GM19397 (cell line): ENCODE results near the gene ITGB2.

Experiments
- ATAC-seq: cut with Tn5 transposase; IDR thresholded peaks from one replicate; pipeline ENCODE4 v1.9.1; 2021; ENCODE audit warnings: mild to moderate bottlenecking, moderate library complexity; ENCODE audit not compliant: unreplicated experiment

The ITGB2 gene

DNA sequence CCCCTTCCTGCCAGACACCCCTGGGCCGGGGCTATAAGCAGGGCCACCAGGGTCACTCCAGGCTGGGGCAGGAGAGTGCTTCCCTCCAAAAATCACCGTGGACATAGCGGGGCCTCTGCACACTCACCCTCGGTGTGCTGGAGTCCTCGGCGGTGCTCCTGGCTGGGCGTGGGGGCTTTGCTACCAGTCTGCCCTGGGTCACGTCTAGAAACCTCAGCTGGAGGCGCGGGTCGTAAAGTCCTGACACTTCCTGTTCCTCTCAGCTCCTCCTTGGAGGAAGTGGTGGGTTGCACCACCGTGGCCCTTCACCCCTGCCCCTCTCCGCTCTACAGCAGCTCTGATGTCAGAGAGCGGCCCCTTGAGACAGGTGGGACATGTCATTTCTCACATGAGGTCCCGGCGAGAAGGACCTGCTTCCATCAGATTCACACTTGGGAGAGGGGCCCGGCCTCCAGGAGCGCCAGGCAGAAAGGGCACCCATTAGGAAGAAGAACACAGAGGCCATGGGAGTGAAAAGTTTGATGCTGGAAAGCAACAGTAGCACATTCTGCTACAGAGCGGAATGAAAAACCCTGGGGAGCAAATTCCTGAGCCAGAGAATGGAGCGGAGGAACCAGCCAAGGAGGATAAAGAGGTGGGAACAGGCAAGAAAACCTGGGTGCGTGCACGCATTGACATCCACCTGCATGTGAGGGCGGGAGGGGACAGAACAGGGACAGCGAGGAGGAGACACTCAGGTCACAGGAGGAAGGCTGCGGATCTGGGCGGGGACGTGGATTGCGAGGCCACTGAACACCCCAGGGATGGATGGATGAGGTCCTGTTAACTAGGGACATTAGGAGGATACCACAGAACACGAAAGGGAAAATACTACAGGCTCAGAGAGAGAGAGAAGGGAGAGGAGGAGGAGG is at the start of gene ITGB2:
Gene ITGB2 (minus strand): TSS at position 206 of the 911 bp plus-strand sequence. CDS start 10,117 bp downstream, outside the sequence.
- ATAC-seq = peak; percentile 46

DNA sequence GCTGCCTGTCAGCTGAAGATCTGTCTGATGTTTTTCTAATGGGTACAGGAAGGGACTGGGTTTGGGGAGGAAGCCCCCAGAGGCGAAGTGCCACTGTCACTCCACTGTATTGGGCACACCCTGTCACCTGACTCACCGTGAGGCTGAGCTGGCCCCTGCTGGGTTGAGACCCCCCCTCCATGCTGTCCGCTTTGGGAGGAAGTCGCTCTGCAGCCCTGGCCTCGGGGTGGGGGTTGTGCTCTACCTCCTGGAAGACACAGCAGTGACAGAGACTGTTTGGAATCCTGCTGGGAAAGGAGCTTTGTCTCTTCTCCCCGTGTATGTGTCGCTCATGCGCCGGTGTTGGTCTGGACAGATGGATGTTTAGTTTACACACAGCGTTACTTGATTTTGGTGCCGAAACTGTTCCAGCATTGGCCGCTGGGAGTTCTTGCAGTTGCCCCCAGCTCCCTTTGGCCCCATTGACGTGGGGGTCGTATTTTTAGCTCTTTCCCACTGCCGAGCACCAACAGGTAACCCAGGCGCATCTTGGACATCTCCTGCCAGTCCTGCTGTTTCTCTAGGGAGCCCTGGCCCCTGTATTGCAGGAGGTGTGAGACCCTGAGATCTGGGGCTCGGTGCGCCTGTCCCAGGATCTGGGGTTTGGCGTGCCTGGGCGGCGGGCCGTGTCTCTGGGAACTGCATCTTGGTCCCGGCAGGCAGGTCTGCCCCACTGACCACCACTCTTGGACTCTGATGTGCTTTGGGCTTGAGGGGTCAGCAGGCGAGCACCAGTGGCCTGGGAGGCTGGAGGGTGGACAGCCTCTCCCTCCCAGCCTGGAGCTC is 49.4 kb upstream of the ITGB2 start:
- no peak for ATAC-seq

GRCh38 chr21:44969066-44969670 is 48.5 kb upstream of the ITGB2 start:
- no peak for ATAC-seq

- ATAC-seq = no peak
Measured at GRCh38 chr21:44967082-44968047, 46.7 kb upstream of the ITGB2 start.

DNA sequence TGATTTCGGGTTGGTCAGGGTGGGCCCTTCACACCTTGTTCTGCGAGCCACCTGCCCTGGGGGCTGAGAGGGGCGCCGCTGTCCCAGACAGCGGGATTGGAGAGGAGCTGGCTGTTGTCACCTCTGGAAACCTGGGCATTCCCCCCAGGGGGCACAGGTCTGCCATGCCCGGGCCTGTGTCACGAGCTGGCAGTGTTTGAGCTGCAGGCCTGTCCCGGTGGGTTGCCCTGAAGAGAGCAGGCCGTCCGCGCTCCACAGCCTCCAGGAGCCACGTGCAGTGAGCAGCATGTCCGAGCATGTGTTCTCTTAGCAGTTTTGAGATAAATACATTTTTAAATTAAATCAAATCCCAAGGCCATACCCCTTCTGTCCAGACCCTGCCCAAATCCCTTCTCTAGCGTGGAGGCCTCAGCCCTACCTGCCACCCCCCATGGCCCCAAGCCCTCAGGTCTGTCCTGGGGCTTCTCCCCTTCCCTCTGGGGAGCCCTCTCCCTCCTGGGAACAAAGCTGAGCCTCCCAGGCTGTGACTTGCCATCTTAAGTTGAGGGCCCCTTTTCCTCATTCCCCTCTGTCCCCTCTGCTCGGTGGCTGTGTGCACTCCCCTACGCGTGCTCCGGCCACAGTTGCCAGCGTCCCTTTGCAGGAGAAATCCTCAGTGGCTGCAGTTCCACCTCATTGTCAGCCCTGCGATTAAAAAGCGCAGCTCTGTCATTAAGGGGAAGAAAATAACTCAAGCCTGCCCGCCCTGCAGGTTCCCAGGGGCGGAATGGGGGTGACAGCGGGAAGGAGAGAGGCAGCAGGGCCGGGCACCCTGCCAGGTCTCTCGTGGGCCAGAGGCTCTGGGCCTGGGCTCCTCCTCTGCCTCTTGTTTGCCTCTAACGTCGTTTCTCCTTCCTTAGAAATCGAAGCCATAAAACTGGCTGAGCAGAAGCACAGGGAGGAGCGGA is 45.7 kb upstream of the ITGB2 start:
- no peak for ATAC-seq

DNA sequence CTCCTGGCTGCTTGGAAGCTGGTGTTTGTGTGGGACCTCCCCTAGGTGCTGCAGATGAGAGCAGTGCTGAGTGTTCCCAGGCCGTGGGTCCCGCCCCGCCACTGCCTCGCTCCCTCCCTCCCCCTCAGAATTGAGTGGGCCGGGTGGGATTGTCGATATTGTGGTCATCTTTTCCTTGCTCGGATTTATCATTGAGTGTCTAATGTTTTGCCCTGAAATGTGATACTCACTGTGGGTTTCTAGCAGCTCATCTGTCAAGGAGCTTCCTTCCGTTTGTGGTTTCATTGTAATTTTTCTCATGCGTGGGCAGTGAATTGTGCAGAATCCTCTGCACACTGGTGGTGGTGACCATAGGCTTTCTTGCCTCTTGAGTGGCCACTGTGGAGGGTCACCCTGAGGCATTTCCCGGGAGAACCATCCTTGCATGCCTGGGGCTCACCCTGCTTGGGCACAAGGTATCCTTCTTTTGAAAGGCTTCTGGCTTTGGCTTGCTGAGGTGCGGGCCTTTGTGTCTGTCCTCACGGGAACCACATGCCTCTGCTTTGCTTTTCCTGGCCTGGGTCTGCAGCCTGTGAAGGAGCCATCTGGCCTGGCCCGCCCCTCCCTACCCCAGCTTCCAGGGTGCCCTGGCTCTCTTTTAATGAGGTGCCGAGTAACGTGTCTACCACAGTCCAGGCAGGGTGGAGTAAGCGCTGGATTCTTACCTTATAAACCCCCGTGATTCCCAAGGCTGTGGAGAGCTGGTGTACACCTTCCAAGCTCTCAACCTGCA is 44.7 kb upstream of the ITGB2 start:
- no peak for ATAC-seq

DNA sequence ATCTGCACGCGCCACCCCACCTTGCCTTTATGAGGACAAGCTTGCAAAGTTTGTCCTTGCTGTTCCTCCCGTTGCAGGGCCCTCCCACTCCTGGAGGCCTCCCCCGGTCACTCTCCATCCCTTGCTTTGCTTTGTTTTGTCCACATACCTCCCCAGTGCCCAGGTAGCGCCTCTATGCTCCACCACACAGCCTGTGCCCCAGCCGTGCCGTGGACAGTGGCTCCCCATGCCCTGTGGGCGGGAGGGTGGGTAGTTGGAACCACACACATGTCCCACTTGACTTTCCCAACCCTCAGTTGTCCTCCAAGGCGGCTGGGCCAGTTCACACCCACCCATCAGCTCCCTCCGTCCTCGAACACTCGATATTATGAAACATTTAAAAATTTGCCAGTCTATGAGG is 43.7 kb upstream of the ITGB2 start:
- ATAC-seq = no peak

DNA sequence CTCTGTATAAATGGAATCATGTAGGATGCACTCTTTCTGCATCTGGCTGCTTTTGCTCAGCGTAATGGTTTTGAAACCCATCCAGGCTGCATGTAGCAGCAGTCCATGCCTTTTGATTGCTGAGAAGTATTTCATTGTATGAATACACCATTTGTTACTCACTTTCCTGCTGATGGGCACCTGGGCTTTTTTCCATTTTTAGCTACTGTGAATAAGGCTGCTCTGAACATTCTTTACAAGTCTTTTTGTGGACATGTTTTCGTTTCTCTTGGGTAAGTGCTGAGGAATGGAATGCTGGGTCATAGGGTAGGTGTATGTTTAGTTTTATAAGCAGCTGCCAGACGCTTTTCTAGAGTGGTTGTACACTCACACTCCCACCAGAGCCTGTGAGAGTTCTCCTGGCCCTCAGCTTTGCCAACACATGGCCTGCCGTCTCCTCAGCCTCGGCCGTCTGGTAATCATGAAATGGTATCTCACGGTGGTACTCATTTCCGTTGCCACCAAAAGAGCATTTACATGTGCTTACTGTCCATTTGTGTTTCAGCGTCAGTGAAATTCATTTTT is 41.8 kb upstream of the ITGB2 start:
- no peak for ATAC-seq

GRCh38 chr21:44960141-44961092 is 39.7 kb upstream of the ITGB2 start:
- no peak for ATAC-seq

- ATAC-seq = no peak
Measured at GRCh38 chr21:44959376-44960091, 38.8 kb upstream of the ITGB2 start.

DNA sequence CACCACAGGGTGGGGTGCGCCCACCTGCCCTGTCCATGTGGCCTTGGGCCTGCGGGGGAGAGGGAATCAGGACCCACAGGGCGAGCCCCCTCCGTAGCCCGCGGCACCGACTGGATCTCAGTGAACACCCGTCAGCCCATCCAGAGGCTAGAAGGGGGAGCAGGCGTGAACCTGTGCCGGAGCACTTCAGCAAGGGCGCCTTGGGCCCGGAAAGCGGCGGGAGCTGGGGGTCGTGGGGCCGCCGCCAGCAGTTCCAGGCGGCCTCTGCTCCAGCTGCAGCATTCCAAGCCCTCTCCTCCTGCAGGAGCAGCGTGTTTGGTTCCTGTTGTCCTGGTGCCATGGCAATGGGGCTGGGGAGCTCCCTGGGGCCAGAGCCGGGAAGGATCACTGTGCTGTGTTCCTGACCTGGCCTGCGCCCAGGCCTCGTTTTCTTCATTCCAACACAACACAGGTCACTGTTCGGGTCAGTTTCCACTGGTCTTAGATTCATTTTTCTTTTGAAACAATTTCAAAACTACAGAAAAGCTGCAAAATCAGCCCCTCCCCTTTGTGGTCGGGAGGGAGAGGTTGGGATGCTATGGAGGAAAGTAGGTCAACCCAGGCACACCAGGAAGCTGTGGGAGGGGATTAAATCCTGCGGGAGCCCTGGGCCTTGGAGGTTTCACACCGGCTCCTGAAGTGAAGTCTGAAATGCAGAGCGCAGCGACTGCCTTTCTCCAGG is 37.9 kb upstream of the ITGB2 start:
- no peak for ATAC-seq

DNA sequence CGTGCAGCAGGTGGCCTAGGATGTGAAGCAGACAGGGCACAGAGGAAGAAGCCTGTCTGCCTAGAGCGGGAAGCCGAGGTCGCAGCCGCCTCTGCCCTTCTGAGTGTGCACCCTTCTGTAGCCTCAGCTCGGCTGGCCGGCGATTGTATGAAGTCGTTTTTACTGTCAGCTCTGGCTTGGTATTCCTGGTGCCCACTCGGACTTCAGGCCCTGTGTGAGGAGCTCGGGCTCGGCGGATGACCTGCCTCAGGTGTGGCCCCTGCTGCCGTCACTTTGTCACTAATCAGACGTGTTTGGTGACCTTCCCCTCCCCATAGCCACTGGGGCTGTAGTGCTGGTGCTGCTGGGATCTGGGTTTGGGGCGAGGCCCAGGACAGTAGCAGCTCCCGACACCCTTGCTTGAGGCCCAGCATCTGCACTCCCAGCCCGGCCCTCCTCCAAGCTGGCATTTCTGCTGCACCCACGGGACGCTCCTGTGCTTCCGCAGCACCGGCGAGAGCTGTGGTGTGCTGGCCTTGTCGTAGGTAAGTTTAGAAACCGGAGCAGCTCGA is 37.3 kb upstream of the ITGB2 start:
- no peak for ATAC-seq

DNA sequence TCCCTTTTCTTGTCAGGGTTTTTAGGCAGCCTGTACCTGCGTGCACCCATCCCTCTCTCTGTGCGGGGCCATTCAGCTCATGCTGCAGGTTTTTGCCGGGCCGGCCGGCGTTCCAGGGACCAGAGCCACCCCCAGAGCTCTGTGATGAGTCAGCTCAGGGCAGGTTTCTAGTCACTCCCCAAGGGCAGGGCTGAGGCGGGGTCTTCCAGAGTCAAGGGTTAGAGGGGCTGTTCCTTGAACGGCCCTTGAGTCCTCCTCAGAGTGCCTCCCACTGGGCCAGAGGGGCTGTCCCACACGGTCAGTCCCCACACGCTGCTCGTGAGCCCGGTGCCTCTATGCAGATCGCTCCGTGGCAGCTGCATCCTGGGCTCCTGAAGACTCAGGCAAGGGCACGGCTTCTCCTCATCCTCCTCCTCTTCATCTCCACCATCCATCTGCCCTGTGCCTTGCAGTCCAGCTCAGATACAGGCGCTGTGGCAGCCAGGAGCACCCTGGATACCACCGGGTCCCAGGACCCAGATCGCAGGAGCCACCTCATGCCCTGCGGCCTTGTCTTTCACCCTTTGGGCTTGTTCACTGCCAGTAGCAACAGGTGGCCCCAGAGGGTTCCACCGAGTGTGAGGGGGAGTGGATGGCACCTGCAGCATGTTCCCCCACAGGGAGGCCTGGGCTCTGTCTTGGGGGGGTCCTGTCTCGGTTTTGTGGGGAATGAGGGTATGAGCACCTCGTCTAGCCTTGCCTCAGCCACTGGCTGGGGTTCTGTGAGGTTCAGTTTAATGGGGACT is 36.5 kb upstream of the ITGB2 start:
- no peak for ATAC-seq

- no peak for ATAC-seq
Measured at GRCh38 chr21:44956356-44957046, 35.8 kb upstream of the ITGB2 start.
